Astrocyte (in vitro differentiated cells and primary cell): ENCODE results near the gene SPSB1.

Experiments used
- EZH2 ChIP-seq: IDR thresholded peaks from 2 replicates; pipeline ENCODE4 v1.6.1; 2012; ENCODE audit warnings: mild to moderate bottlenecking, low read length, inconsistent platforms; ENCODE audit not compliant: insufficient read depth
- TF ChIP-seq, protein P1 (sequence below): IDR thresholded peaks from 2 replicates; pipeline ENCODE4 v1.5.1; 2011; ENCODE audit warnings: low read depth, mild to moderate bottlenecking, inconsistent platforms, low read length, moderate library complexity; ENCODE audit not compliant: insufficient read depth

DNA sequence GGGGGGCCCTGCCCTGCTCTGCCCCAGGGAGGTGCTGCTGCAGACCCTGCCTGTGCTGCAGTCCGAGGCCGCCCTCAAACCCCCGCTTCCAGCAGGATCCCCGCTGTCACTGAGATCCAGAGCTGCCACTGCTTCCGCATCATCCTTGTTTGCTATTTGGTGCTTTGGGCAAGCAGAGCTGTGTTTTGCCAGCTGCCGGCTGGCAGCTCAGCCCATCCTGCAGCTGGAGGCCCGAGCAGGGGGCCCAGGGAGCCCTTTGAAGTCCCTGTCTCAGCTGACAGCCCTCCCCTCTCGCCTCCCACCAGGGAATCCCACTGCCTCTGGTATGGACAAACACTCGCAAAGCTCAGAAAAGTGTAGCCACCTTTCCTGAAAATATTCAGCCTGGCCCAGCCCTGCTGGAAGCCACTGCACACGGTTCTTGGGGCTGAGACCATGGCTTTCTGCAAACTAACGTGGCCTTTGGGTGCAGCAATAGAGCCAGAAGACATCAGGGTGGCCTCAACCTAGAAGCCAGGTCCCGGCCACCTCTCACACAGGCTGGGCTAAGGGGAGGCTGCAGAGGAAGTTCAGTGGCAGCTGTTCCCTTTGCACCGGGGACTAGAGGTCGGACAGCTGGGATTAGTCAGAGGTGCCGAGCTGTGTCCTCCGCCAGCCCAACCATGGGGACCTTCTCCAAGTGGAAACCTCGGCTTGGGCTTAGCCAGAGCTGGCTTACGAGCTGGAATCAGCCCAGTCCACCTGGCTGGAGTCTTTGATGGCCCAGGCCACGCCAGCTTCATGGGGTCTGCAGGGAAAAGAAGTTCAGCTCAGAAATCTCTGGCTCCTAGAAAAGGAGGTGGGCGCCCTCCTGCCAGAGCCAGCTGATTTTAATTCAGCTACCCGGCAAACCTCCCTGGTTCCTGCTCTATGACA, 107.1 kb downstream of the SPSB1 start:
- TF ChIP-seq, protein P1, sequence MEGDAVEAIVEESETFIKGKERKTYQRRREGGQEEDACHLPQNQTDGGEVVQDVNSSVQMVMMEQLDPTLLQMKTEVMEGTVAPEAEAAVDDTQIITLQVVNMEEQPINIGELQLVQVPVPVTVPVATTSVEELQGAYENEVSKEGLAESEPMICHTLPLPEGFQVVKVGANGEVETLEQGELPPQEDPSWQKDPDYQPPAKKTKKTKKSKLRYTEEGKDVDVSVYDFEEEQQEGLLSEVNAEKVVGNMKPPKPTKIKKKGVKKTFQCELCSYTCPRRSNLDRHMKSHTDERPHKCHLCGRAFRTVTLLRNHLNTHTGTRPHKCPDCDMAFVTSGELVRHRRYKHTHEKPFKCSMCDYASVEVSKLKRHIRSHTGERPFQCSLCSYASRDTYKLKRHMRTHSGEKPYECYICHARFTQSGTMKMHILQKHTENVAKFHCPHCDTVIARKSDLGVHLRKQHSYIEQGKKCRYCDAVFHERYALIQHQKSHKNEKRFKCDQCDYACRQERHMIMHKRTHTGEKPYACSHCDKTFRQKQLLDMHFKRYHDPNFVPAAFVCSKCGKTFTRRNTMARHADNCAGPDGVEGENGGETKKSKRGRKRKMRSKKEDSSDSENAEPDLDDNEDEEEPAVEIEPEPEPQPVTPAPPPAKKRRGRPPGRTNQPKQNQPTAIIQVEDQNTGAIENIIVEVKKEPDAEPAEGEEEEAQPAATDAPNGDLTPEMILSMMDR = no peak
- TF ChIP-seq EZH2 = no peak
